Measurements from ENCODE around the gene PPP2R3B.

DNA sequence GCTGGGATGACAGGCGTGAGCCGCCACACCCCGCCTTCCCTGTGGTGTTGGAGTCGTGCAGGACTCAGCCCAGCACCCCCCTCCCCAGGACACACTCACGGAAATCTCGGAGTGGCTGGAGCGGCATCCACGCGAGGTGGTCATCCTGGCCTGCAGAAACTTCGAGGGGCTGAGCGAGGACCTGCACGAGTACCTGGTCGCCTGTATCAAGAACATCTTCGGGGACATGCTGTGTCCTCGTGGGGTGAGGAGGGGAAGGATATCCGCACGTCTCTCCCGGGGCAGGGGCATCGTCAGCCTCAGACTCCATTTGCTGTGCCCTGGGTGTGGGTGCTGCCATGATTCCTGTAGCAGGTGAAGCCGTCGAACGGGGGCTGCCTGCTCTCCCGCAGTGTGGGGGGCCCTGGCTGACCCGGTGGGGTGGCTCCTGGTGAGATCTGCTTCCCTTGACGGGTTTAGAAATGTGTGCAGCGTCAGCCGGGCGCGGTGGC, 95.3 kb downstream of the PPP2R3B start:
- TF ChIP-seq, protein P1, sequence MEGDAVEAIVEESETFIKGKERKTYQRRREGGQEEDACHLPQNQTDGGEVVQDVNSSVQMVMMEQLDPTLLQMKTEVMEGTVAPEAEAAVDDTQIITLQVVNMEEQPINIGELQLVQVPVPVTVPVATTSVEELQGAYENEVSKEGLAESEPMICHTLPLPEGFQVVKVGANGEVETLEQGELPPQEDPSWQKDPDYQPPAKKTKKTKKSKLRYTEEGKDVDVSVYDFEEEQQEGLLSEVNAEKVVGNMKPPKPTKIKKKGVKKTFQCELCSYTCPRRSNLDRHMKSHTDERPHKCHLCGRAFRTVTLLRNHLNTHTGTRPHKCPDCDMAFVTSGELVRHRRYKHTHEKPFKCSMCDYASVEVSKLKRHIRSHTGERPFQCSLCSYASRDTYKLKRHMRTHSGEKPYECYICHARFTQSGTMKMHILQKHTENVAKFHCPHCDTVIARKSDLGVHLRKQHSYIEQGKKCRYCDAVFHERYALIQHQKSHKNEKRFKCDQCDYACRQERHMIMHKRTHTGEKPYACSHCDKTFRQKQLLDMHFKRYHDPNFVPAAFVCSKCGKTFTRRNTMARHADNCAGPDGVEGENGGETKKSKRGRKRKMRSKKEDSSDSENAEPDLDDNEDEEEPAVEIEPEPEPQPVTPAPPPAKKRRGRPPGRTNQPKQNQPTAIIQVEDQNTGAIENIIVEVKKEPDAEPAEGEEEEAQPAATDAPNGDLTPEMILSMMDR (IDR thresholded peaks at IDR 0.05; ENCODE audit: poor library complexity) = no peak
- TF ChIP-seq EZH2 (IDR thresholded peaks at IDR 0.05; ENCODE audit: borderline replicate concordance) = no peak
